Measurements from ENCODE around the gene CUTC. TPM values are rescaled to one million over a fixed set of nuclear protein-coding genes. Genes with fewer than 3 reads are reported as not detected.

Gene CUTC
- total and polyA plus RNA-seq, 2 donors (not counting 3 experiments of a cell fraction or from before 2014, with no cell fraction given) = 20.4 to 23.1 TPM

GRCh38 chr10:99784016-99784726 lies 52.1 kb downstream of the CUTC start:
- Histone ChIP-seq H3K27ac (ENCODE audit: insufficient read depth, low read depth, low read length) (no peak overlapping the region), H4K20me1 (replicated peaks; ENCODE audit: control insufficient read depth, extremely low read depth, insufficient read depth, low read length) (no peaks in the 10 kb centered on the region), H3K4me2 (ENCODE audit: insufficient read depth, low read length) (no peak overlapping the region), H3K9ac (replicated peaks; ENCODE audit: extremely low read depth, insufficient read depth, low read length) (no peak overlapping the region), H3K9me1 (replicated peaks; ENCODE audit: control insufficient read depth, extremely low read depth, insufficient read depth, low read length) (no peaks in the 10 kb centered on the region), H3K4me1 (ENCODE audit: control insufficient read depth, extremely low read depth, insufficient read depth, low read length) (peaks cover 44% of the 10 kb centered on the region), H3K9me3 (replicated peaks; ENCODE audit: control insufficient read depth, insufficient read depth, low read length) (no peaks in the 10 kb centered on the region), H2AFZ (ENCODE audit: low read depth, low read length) (peak overlapping the region; percentile 49), H3K4me3 (replicated peaks in 1 of 3; ENCODE audit: insufficient read depth in 1 of 3, low read depth in 1 of 3, low read length in 3 of 3) (no peak overlapping the region), H3K27me3 (ENCODE audit: control insufficient read depth in 2 of 2, insufficient read depth in 2 of 2, low read length in 2 of 2) (no peaks in the 10 kb centered on the region), H3K36me3 (ENCODE audit: control insufficient read depth in 2 of 2, extremely low read depth in 1 of 2, insufficient read depth in 2 of 2, low read length in 2 of 2) (no peaks in the 10 kb centered on the region), H3K79me2 (ENCODE audit: control insufficient read depth, insufficient read depth, low read length) (no peaks in the 10 kb centered on the region)
- FAIRE-seq = peak; percentile 83
- POLR2A ChIA-PET = no interaction called here
- intact Hi-C loops (cut with micrococcal nuclease) (loop anchor here (5.0 kb wide), 1 partner anchor 223 kb away; the partner anchor contains the start of gene DNMBP), dilution Hi-C loops (cut with MboI; ENCODE audit: extremely low pct_ligation_motif_present, low sequenced_read_pairs) (no loop called here)
- no TSS peak for BruUV-seq (replicated peaks)
- CTCF ChIA-PET = interaction anchor here (0.6 kb wide), 1 partner anchor 51 kb away, joined by 3 read pairs; no protein-coding TSS in a partner anchor
- TF ChIP-seq FOS (IDR thresholded peaks at IDR 0.05; ENCODE audit: borderline replicate concordance, insufficient read depth, low read length) = peak; percentile 10
- no peak for TF ChIP-seq POLR2AphosphoS5 (IDR thresholded peaks at IDR 0.05; ENCODE audit: insufficient read depth, low read depth, low read length)
- peak; percentile 54 for DNase-seq (ENCODE audit: low read depth, low spot score)

- H2AFZ ChIP-seq (ENCODE audit: low read depth, low read length) = peak overlapping the region; percentile 49
- no peaks in the 10 kb centered on the region for H3K9me3 ChIP-seq (replicated peaks; ENCODE audit: control insufficient read depth, insufficient read depth, low read length)
- ChIA-PET CTCF (interaction anchor here (0.6 to 2.1 kb wide), 2 partner anchors 51 to 52 kb away, joined by 3 to 7 read pairs; partner anchors contain the start of genes COX15 and CUTC), POLR2A (no interaction called here)
- BruUV-seq (replicated peaks) = no TSS peak
- H3K9me1 ChIP-seq (replicated peaks; ENCODE audit: control insufficient read depth, extremely low read depth, insufficient read depth, low read length) = no peaks in the 10 kb centered on the region
- no peak overlapping the region for H3K27ac ChIP-seq (ENCODE audit: insufficient read depth, low read depth, low read length)
- peaks cover 40% of the 10 kb centered on the region for H3K4me1 ChIP-seq (ENCODE audit: control insufficient read depth, extremely low read depth, insufficient read depth, low read length)
- TF ChIP-seq POLR2A (IDR thresholded peaks at IDR 0.05; ENCODE audit: low read depth, low read length) = no peak
- TF ChIP-seq JUN (IDR thresholded peaks at IDR 0.05; ENCODE audit: borderline replicate concordance, insufficient read depth, insufficient read length, low read depth) = no peak
- TF ChIP-seq EZH2 (IDR thresholded peaks at IDR 0.05; ENCODE audit: borderline replicate concordance, low read depth, low read length, severe bottlenecking) = no peak
- no peak for TF ChIP-seq MAX (IDR thresholded peaks at IDR 0.05; ENCODE audit: insufficient read depth, insufficient read length)
- no peak for TF ChIP-seq FOS (IDR thresholded peaks at IDR 0.05; ENCODE audit: borderline replicate concordance, insufficient read depth, low read length)
- TF ChIP-seq GATA2 (IDR thresholded peaks at IDR 0.05; ENCODE audit: insufficient read depth, insufficient read length, low read depth, low read length) = no peak
- no peak for TF ChIP-seq MYC (IDR thresholded peaks at IDR 0.05; ENCODE audit: low read depth, low read length)
- TF ChIP-seq POLR2AphosphoS5 (IDR thresholded peaks at IDR 0.05; ENCODE audit: insufficient read depth, low read depth, low read length) = no peak
- no peak for TF ChIP-seq CTCF (IDR thresholded peaks at IDR 0.05; ENCODE audit: extremely low read depth in 1 of 2, insufficient read depth in 1 of 2, low read depth in 1 of 2, low read length in 2 of 2)
- H3K36me3 ChIP-seq (ENCODE audit: control insufficient read depth in 2 of 2, extremely low read depth in 1 of 2, insufficient read depth in 2 of 2, low read length in 2 of 2) = no peaks in the 10 kb centered on the region
- dilution Hi-C loops (cut with MboI; ENCODE audit: extremely low pct_ligation_motif_present, low sequenced_read_pairs) = no loop called here
- H3K79me2 ChIP-seq (ENCODE audit: control insufficient read depth, insufficient read depth, low read length) = no peaks in the 10 kb centered on the region
- intact Hi-C loops (cut with micrococcal nuclease) = loop anchor here (5.0 kb wide), 1 partner anchor 222 kb away; the partner anchor contains the start of gene DNMBP
- H3K9ac ChIP-seq (replicated peaks; ENCODE audit: extremely low read depth, insufficient read depth, low read length) = no peak overlapping the region
- no peak for DNase-seq (ENCODE audit: low read depth, low spot score)
- H3K4me2 ChIP-seq (ENCODE audit: insufficient read depth, low read length) = no peak overlapping the region
- no peak for FAIRE-seq
- H4K20me1 ChIP-seq (replicated peaks; ENCODE audit: control insufficient read depth, extremely low read depth, insufficient read depth, low read length) = no peaks in the 10 kb centered on the region
- no peaks in the 10 kb centered on the region for H3K27me3 ChIP-seq (ENCODE audit: control insufficient read depth in 2 of 2, insufficient read depth in 2 of 2, low read length in 2 of 2)
- H3K4me3 ChIP-seq (replicated peaks in 1 of 3; ENCODE audit: insufficient read depth in 1 of 3, low read depth in 1 of 3, low read length in 3 of 3) = no peak overlapping the region
These were observed 52.9 kb downstream of the CUTC start for GRCh38 chr10:99784727-99785441.
